A204.1 (cell line): ENCODE measurements around the gene PNPLA8.
"Not testable (repeated sequence)": the region's sequence is repeated elsewhere in the genome, so short reads cannot be mapped to it uniquely, and the experiment has no call there.

Source experiments
- FAIRE-seq: peaks from 2 replicates; lab custom pipeline; 2012; peaks lifted over from hg19 to GRCh38; lab: Jason Lieb, UNC

PNPLA8 gene

GRCh38 chr7:108467391-108467790 lies 58.5 kb downstream of the PNPLA8 start:
- no peak for FAIRE-seq

DNA sequence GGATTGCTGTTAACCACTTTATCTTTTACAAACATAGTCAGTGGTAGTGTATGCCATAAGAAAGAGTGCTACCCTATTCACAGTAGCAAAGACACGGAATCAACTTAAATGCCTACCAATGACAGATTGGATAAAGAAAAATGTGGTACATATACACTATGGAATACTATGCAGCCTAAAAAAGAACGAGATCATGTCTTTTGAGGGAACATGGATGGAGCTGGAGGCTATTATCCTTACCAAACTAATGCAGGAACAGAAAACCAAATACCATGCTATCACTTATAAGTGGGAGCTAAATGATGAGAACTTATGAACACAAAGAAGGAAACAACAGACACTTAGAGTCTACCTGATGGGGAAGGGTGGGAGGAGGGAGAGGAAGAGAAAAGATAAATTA lies 59.6 kb downstream of the PNPLA8 start:
- not testable (repeated sequence) for FAIRE-seq

DNA sequence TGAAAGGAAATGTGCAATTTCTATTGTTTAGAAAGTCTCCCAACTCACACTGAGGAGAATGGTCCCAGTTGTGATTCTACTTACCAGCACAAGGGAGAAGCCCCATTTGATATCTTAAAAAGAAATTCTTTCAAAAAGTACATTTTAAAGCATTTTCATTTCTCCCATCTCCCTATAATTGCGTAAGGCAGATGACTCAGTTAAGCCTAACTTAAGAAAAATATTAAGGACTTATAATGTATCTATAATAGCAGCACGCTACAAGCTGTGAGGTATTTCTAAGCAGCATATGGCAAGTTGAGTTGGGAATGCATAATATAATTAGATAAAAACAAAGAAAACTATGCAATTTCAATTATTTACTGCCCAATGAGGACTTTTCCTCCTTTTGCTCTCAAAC lies 61.2 kb downstream of the PNPLA8 start:
- no peak for FAIRE-seq

- FAIRE-seq = no peak
Observed at GRCh38 chr7:108463613-108464012, 62.3 kb downstream of the PNPLA8 start.

GRCh38 chr7:108461840-108462239 lies 64.1 kb downstream of the PNPLA8 start:
- no peak for FAIRE-seq

GRCh38 chr7:108460964-108461363 lies 65.0 kb downstream of the PNPLA8 start:
- no peak for FAIRE-seq

DNA sequence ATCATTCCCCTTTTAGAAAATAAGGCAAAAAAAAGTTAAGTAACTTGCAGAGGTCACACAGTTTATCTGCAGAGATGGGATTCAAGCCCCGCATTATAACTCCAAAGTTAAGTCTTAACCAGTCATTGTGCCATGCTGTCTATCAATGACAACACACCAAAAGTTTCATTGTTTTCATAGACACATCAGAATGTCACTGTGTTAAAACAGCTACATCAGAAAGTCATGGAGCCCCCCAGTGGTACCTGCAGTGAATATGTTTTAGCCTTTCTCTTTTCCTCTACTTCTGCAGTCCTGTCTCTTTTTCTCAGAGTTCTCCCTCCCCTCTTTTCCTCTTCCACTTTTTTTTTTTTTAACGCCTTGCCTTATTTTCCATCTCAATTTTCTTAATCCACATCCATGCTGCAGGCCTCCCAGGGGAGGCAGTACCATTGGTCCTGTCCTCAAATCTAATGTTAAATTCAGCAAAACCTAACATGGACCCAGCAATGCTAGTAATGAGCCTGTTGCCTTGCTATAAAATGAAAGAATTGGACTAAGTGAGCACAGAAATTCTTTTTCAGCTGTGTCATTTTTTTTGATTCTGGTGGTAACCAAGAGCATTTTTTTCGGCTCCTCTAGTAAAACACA lies 65.9 kb downstream of the PNPLA8 start:
- FAIRE-seq = no peak

GRCh38 chr7:108457871-108458270 lies 68.1 kb downstream of the PNPLA8 start:
- FAIRE-seq = no peak

DNA sequence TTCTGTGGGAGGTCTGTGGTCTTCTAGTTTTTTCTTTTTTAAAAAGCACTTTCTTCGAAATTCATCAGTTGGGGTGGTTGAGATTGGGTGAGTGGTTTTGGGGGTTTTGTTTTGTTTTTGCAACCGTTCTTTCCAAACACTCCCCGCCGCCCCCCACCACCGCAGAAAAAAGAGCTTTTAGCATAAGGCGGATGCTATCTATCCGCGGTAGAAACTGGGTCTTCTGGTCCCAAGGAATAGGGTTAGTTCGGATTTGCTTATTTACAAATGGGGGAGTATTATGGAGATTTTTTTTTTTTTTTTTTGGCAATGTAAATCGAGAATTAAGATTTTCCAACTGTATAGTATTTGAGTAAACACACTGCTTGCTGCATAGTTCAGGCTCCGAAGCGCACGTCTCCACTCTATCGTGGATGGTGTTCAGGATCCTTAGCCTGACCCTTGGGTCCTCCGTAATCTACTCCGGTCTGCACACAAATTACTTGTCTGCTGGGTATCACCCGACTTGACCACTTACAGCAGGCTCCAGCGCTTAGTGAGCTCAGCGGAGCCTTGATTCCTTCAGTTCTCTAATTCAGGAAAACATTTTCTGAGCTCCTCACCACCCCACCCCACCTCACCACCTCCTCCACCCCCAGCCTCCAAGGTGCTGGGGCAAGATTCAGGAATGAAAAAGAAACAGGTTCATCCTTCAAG lies 68.9 kb downstream of the PNPLA8 start:
- no peak for FAIRE-seq

DNA sequence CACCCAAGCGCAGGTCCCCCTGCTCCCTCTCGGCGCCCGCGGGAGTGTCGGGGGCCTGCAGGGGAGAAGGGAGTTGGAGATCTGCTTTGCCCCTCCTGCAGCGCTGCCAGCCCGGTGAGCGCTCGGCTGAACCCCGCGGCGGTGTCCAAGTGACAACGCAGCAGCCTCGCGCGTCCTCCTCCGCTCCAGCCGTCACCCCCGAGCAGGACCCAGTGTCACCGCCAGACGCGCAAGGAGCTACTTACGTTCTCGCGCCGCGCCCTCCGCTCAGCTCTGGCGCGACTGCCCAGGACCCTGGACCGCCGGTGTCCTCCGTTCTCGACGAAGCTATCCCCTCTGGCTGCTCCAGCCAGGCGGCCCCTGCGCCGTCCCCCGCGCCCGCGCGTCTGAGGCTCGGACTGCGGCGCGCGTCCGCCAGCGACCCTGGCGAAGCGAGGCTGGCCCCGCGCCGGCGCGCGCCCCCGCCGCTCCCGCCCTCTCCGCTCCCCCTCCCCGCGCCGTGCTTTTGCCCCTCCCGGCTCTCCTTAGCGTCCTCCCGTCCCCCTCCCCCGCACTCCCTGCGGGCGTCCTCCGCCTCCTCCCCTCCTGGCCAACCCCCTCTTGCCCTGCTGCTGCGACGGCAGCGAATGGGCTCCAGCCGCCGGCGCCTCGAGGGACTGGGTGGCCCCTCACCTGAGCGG lies 69.8 kb downstream of the PNPLA8 start, which contains the start of gene NRCAM:
TSS of gene NRCAM (minus strand) at position 439 of the 680 bp plus-strand sequence. CDS start 216,372 bp downstream, outside the sequence.
- FAIRE-seq = no peak

DNA sequence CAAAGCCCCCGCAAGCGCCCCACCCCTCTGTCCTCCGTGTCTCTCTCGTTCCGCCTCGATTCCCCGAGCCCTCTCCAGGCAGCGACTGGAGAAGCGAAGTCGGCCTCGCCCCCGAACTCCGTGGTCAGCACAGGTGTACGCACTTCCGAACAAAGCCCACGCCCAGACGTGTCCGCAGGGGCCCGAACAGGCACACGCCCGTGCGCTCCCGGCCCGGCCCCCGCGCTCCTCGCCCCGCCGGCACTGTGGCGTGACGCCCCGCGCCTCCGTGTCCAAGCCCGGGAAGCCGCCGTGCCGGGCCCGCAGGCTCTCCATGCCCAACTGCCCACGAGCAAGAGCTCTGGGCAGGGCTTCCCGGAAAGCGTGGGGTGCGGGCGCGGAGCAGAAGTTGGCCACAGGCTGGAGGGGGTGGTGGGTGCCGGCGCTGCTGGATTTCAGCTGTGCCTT lies 70.4 kb downstream of the PNPLA8 start:
- no peak for FAIRE-seq

- FAIRE-seq = no peak
Observed at GRCh38 chr7:108454674-108455550, 71.0 kb downstream of the PNPLA8 start.

GRCh38 chr7:108454317-108454673 lies 71.6 kb downstream of the PNPLA8 start:
- no peak for FAIRE-seq

GRCh38 chr7:108453320-108453719 lies 72.6 kb downstream of the PNPLA8 start:
- FAIRE-seq = no peak

DNA sequence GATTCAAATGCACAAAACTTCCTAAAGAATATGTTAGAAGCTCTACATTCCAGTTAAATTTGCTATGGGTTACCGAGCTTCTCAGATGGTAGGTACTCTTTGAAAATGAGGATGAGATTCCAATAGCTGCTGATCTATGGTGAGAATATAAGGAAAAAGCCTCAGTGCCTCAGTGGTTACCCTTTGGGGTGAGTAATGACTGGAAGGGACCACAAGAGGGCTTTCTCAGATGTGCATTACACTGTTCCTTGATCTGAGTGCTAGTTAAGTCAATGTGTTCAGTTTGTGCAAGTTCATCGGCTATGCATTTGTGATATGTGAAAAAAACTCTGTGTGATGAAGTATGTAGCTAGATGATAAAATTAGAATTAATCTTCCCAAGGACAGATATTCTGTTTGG lies 73.2 kb downstream of the PNPLA8 start:
- peak; percentile 21 for FAIRE-seq

DNA sequence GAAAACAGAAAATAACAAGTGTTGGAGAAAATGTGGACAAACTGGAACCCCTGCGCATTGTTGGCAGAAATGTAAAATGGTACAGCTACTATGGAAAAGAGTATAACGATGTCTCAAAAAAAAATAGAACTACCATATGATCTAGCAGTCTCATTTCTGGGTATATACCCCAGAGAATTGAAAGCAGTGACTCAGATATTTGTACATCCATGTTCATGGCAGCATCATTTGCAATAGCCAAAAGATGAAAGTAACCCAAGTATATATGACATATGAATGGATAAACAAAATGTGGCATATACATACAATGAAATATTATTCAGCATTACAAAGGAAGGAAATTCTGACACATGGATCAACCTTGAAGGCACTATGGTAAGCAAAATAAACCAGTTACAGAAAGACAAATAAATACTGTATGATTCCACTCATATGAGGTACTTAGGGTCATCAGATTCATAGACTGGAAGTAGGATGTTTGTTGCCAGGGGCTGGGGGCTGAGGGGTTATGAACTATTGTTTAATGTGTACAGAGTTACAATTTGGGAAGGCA lies 74.6 kb downstream of the PNPLA8 start:
- no peak for FAIRE-seq

GRCh38 chr7:108450160-108450559 lies 75.8 kb downstream of the PNPLA8 start:
- FAIRE-seq = no peak

- no peak for FAIRE-seq
Observed at GRCh38 chr7:108449521-108449920, 76.4 kb downstream of the PNPLA8 start.

DNA sequence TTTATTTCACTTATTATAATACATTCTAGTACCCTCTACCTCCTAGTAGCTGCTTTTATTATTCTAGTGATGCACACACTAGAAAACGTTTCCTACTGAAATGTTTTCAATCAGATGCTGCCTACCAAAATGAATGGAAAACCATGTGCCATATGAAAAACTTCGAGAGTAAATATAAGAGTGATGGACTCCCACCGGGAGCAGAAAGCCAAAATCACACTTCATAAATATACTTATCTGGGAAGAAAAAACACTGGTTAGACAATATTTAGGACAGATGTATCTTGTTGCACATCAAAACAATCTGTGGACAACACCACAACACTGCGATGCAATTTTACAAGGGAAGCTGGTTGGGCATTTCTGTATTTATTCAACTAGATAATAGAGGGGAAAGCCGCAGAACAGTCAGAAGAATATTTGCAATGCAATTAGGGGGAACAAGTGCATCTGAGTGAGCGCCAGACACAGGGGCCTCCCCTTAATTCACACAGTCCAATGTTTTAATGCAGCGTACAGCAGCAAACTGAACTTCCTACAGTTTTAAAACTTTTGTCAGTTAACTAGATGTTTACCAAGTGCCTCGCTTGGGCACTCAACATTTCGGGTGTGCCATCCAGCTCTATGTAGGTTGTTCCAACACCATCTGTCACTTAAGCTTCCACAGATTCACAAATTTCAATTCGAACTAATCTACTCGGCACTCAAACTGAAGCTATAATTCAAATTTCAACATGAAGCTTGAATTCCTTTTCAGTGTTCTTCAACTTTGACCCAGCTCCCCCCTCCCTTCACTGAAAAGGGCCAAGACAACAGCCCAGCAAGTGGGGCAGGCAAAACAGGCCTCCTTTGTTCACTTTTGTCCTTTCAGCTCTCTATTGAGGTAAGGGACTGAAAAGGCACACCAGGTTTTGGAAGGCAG lies 77.1 kb downstream of the PNPLA8 start:
- FAIRE-seq = no peak

DNA sequence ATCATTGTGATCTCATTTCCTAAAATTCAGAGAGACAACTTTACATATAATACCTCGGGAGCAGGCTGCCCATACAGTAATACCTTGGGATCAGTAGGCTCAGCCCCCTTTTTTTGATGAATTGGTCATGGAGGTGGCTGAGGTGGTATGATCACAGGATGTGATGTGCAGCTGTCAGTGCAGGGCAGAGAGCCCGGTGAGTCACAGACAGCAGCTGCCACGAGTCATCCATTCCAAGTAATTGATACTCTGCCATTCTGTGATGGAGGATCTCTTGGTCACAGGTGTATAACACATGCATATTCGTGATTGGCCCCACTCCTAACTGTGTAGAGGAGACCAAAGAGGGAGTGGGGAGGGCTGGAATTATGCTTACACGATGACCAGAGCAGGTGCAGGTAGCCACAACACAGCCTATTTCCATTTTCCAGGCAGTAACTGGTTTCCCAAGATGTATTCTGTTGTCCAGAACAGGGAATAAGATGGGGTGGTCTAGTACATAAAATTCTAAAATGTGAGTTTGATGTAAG lies 83.8 kb downstream of the PNPLA8 start:
- FAIRE-seq = no peak
